ENCODE results near the gene CRY1.
A peak's percentile ranks its signal among the peaks of the same experiment; 100 is the strongest.

Gene CRY1

DNA sequence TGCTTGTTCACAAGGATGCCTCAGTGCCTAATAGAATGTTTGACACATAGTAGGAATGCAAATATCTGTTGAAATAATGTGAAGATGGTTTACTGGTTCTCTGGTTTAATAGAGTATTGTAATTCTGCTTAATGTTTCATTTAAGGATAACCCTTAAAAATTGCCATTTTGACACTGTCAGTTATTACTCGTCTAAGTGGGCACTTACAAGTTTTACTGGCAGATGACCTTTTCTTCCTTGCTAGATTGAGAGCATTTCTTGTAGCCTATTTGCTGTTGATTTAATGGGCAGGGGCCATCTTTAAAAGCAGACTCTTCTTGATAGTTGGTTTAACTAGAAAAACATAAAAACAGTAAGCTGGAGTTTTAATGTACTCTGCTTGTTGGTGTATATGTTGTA, 135.8 kb downstream of the CRY1 start:
- no peak for DNase-seq (ENCODE audit: low spot score)

DNA sequence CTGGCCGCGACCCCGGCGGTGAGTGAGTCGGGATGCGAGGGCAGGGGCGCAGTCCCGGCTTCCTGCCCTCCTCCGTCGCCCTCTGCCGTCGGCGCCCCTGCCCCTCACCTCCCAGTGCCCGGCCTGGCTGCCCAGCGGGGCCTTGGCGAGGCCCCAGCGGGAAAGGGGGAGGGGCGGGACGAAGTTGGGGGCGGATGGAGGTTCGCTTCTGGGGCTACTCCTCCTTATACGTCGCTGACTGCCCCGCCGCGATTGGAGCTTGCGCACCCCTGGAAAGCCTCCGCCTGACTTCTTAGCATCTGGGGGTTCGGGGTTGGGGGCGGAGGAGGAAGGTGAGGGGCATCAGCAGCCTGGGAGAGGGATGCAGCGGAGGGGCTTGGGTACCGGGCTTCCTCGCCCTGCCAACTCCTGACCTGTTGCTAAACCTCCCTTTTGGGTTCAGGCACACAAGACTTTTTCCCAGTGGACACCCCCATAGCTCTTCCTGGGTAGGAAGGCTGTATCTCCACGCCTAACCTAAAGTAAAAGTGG, 137.2 kb downstream of the CRY1 start:
- DNase-seq (ENCODE audit: low spot score), result peak; percentile 83

DNA sequence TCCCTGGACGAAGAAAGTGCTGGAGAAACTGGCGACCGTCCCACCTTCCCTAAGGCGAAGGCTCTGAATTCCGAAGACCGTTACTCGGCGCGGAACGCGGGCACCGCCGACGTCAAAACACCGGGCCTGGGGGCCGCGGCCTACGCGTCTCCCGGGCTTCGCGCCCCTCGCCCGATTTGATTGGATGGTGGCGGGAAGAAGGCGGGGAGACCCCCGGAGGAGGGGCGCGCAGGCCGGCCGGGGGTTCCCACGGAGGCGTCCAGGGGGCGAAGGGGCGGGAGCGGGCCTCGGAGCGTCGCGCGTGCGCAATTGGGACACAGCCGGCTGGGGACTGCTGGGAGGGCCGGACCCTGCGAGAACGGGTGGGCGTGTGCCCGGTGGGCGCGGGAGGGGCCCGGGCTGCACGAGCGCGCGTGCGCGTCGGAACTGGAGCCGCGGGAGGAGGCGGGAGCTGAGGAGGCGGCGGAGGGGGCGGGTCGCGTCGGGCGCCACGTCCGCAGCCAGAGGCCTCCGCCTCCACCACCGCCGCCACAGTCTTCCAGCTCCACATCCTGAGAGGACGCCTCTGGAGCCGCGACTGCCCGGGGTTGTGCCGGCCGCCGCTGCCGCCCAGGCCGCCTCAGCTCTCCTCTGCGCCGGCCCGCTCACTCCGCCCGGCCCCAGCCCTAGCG, 137.8 kb downstream of the CRY1 start, which contains the start of gene TMEM263:
TMEM263 (plus strand) TSS at position 531 of the 671 bp plus-strand sequence. CDS start 11,210 bp downstream, outside the sequence.
- DNase-seq (ENCODE audit: low spot score), result peak; percentile 100

DNA sequence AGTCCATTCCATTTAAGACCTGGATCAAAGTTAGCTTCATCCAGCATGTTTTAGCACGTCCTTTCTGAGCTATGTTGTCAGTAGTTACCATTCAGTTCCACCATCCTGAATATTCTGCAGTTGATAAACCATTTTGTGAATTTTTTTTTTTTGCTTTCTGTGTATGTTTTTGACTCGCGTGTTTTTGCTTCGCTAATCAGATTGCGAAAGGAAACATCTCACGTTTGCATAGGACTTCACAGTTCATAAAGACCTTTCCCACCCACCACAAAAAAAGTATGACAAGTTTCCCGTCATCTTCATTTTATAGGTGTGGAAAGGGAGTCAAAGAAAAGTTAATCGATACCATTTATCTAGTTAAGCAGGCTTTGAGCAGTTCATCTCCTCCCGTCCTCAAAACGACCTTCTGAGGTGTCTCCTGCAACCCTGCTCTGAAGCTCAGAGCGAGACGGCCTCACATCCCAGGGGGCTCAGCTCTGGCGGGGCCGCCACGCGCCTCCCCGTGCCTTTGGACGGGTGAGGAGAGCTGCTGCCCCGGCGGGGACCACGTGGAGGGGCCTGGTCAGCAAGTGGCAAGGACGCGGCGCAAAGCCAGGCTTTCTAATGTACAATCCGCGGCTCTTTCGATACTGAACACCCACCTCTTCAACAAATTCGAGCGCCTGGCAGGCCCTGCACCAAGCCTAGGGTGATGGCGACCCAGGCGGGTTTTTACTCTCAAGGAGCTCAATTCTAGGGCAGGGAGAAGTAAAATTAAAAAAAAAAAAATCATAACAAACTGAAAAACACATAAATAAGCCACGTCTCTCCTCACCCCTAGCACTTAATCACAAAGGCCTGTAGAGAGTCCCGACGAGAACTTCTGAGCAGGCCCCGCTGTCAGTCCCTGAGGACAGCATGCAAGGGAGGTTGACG, 138.6 kb downstream of the CRY1 start:
- peak; percentile 50 for DNase-seq (ENCODE audit: low spot score)

DNA sequence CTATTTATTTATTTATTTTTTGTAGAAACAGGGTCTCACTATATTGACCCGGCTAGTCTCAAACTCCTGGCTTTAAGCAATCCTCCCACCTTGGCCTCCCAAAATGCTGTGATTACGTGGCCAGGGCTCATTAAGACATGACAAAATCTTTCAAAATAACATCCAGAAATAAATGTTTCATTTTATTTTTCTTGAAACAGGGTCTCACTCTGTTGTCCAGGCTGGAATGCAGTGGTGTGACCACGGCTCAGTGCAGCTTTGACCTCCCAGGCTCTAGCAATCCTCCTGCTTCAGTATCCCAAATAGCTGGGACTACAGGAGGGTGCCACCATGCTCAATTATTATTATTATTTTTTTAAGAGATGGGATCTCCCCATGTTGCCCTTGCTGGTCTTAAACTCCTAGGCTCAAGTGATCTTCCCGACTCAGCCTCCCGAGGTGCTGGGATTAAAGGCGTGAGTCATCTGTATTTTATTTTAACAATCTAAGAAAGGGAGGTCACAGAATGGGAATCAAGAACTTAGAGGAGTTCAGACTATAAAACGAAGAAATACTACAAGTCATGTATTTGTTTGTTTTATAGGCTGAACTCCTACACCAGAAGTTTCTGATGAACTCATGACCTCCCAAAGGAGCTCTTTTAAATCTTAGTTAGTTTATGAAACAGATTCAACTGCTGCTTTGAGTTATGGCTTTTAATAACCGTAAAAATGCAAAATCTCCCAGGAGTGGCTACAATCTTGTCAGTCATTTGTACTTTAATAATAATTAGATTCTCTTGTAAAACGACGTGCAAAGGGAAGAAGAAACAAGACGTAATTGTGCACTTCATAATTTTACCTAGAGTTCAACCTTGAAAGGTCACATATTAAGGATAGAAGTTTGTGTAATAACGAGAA, 139.7 kb downstream of the CRY1 start:
- DNase-seq (ENCODE audit: low spot score), result no peak

DNA sequence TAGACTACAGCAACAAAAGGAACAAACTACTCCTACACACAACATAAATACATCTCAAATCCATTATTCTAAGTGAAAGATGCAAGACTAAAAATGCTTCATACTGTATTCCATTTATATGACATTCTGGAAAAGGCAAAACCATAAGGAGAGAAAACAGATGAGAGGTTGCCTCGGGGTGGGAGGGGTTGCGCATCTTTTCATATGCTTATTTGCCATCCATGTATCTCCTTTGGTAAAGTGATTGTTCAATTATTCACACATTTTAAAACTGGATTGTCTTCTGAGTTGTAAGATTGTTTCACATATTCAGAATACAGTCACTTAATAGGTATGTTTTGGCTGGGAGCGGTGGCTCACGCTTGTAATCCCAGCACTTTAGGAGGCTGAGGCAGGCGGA, 142.8 kb downstream of the CRY1 start:
- no peak for DNase-seq (ENCODE audit: low spot score)

DNA sequence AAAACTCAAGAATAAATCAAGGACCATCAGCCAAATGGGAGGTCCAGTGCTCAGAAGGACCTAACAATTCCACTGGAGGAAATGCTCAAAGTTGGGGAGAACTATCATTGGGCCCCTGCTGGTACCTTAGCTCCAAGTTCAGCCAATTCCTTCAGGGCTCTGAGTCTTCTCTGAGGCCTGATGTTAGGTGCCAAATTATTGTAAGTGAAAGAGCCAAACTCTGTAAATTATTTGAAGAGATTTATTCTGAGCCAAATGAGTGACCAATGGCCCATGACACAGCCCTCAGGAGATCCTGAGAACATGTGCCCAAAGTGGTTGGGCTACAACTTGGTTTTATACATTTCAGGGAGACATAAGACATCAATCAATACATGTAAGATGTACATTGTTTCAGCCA, 145.9 kb downstream of the CRY1 start:
- DNase-seq (ENCODE audit: low spot score), result no peak

DNA sequence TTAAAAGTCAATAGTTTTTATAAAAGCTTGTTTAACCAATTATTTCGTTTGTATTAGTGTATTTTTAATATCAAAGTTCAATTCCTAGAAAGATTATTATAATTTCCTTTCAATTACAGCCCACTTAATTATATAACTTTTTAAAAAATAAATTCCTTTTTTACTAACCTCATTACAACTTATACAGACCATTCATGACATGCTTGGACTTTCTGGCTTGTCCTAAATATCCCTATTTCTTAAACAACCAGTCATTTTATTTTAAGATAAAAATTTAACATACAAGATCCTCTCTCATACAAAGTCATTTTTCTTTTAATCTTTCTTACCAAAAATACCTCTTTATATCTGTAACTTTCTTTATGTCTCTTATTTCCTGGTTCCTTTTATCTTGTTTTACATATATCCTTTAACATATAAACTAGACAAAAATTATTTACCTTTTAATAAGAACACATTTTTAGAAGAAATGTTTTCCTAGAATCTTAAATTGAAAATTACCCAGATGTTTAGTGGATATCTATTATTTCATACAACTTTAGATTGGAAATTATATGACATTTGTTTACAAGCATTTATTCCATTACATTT, 148.0 kb downstream of the CRY1 start:
- no peak for DNase-seq (ENCODE audit: low spot score)

DNA sequence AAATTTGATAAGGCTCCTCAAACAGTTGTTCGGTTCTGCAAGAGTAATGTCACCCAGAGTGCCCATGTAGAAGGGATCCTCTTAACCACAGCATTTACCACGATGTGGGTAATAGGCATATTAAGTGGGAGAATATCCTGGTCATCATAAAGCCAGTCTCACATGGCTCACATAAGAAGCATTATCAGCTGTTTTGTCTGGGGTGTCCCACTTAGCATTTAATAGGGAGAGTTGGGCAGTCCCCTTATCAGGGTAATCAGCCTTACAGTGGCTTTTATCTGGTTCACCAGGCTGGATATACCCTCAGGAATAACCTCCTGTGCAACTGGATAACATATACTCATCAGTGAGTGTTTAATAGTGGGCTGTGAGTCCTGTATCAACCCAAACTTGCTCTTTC, 150.6 kb downstream of the CRY1 start:
- no peak for DNase-seq (ENCODE audit: low spot score)

DNA sequence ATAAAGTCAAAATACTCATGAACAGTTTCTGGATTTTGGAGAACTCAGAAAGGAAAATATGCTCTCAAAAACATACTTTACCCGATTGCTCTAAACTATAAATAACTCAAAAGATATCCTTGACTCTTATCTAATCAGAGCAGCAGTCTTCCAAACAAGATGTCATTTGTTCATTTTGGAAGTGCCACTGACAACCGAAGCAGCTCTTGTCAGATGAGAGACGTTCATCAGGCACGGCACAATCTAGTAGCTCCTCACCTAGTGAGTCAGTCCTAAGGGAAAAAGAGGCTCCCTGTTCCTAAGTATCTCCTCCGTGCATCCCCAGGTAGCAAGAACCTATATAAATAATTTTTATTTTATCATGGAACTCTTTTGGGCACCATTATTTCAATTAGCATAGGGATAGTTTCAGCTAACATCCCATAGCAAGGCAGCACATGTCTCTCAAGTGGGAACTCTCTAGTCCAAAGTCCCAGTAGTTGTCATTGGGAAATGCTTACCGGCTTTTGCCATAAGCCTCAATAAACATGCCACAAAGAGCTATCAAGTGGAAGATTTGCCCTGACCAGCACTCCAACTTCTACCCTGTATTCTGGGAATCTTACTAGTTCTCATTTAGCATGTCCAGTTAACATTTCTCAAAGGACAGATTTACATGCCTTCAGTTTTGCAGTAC, 151.7 kb downstream of the CRY1 start:
- no peak for DNase-seq (ENCODE audit: low spot score)
